ENCODE results near the gene CD200. TPM values are rescaled to one million over a fixed set of nuclear protein-coding genes. Genes with fewer than 3 reads are reported as not detected.

CD200 gene
- total and polyA plus RNA-seq, 2 of the 4 experiments (the other 2 are of a cell fraction) = 1.1 to 1.7 TPM

- Histone ChIP-seq H3K4me3 (ENCODE audit: insufficient read depth, low read depth, low read length) (peak overlapping the region; percentile 40), H3K27ac (ENCODE audit: insufficient read depth, low read length) (peak overlapping the region; percentile 15; the same call in 1 of the 2 replicates), H2AK9ac (replicated peaks; ENCODE audit: low read depth, low read length, poor library complexity) (no peak overlapping the region), H3K4me2 (ENCODE audit: low read depth, low read length) (peak overlapping the region; percentile 90), H3K14ac (replicated peaks; ENCODE audit: low read depth, low read length) (no peak overlapping the region), H4K91ac (ENCODE audit: insufficient read depth, low read depth, low read length) (no peak overlapping the region; the same call in 1 of the 2 replicates), H3K9me1 (ENCODE audit: insufficient read depth, low read length) (no peaks in the 10 kb centered on the region), H2BK20ac (ENCODE audit: low read depth, low read length) (no peak overlapping the region), H3K79me1 (ENCODE audit: low read depth in 1 of 2, low read length in 2 of 2) (no peaks in the 10 kb centered on the region), H2BK15ac (ENCODE audit: low read depth, low read length) (no peak overlapping the region), H4K20me1 (ENCODE audit: insufficient read depth, low read length) (no peaks in the 10 kb centered on the region), H4K8ac (ENCODE audit: low read depth in 2 of 2, low read length in 2 of 2) (peak overlapping the region; percentile 14 to 39; a peak in 3 of 4 replicates), H3K27me3 (ENCODE audit: control insufficient read depth, insufficient read depth, low read length) (peaks cover 10% of the 10 kb centered on the region; the same call in 1 of the 2 replicates), H3K4ac (ENCODE audit: low read depth, low read length) (no peak overlapping the region), H3K56ac (ENCODE audit: extremely low read depth, insufficient read depth, low read length) (0 out of 2 replicates have a peak overlapping the region, but pooled peaks have one; percentile 22), H2BK5ac (ENCODE audit: low read depth, low read length, poor library complexity, severe bottlenecking) (no peak overlapping the region), H3K18ac (ENCODE audit: low read depth, low read length) (peak overlapping the region; percentile 14; the same call in 1 of the 2 replicates), H3K23ac (ENCODE audit: low read depth, low read length) (no peak overlapping the region), H3K4me1 (ENCODE audit: control insufficient read depth, insufficient read depth, low read length) (no peaks in the 10 kb centered on the region), H2BK120ac (ENCODE audit: low read depth, low read length) (peak overlapping the region; percentile 7), H4K5ac (ENCODE audit: low read depth, low read length) (no peak overlapping the region; the same call in 1 of the 2 replicates), H2AFZ (replicated peaks; ENCODE audit: low read length, poor library complexity) (peak overlapping the region; percentile 81), H3K9me3 (ENCODE audit: control insufficient read depth, insufficient read depth, low read length) (no peaks in the 10 kb centered on the region), H2AK5ac (ENCODE audit: low read depth, low read length) (no peak overlapping the region), H3K36me3 (ENCODE audit: control insufficient read depth, insufficient read depth, low read length) (no peaks in the 10 kb centered on the region), H3K9ac (ENCODE audit: low read depth, low read length) (peak overlapping the region; percentile 73)
- ATAC-seq (ENCODE audit: low read depth) (peak; percentile 71), DNase-seq (no peak)
- ChIA-PET POLR2A (ENCODE audit: unreplicated experiment) (no interaction called here), CTCF (interaction anchor here (1.2 to 1.4 kb wide), 2 partner anchors 9 to 103 kb away, joined by 3 to 4 read pairs; no protein-coding TSS in a partner anchor)
- in situ Hi-C loops (cut with MboI; ENCODE audit: low sequenced_read_pairs) (loop anchor here (5.0 kb wide), 1 partner anchor 189 kb away; no protein-coding TSS in a partner anchor), dilution Hi-C loops (cut with HindIII; ENCODE audit: low sequenced_read_pairs, unreplicated experiment) (no loop called here), intact Hi-C loops (cut with micrococcal nuclease) (loop anchor here (2.0 kb wide), 1 partner anchor 59 kb away; no protein-coding TSS in a partner anchor)
- BruUV-seq (replicated peaks) = no TSS peak
- no peak for TF ChIP-seq NFE2L2 (IDR thresholded peaks at IDR 0.05; ENCODE audit: low read depth, low read length)
- no peak for TF ChIP-seq SMC3 (IDR thresholded peaks at IDR 0.05; ENCODE audit: low read depth, low read length)
- no peak for TF ChIP-seq RCOR1 (IDR thresholded peaks at IDR 0.05; ENCODE audit: insufficient replicate concordance, low read length)
- TF ChIP-seq CHD1 (IDR thresholded peaks at IDR 0.05; ENCODE audit: low read depth, low read length) = no peak
- no peak for TF ChIP-seq RAD21 (IDR thresholded peaks at IDR 0.05; ENCODE audit: low read length)
- WGBS, 2 experiments (ENCODE audit: extremely low coverage in 2 of 2, insufficient read length in 1 of 2) = 3% methylated on average over 6 of the region's 23 CpGs; no CpG with 5 or more reads in 1 of the 2 experiments
These were observed 693 bp downstream of the CD200 start for GRCh38 chr3:112333381-112334317.

Data from IMR-90 (cell line).